B cell (primary cell): ENCODE results near the gene RPP38.

ENCODE experiments used
- CTCF ChIP-seq: fragments of 200-600 bp; IDR thresholded peaks from one replicate; pipeline ENCODE4 v1.8.0; 2022; ENCODE audit warnings: antibody characterized with exemption, mild to moderate bottlenecking
- EZH2 ChIP-seq: IDR thresholded peaks from 2 replicates; pipeline ENCODE4 v1.6.1; 2012; ENCODE audit warnings: borderline replicate concordance, low read depth, mild to moderate bottlenecking, moderate library complexity, low read length; ENCODE audit not compliant: insufficient read depth, poor library complexity, severe bottlenecking

GRCh38 chr10:15060638-15061037, 36.5 kb upstream of the RPP38 start:
- TF ChIP-seq CTCF (no peak), EZH2 (no peak)
